Measurements from ENCODE around the gene B3GALT2. TPM values are rescaled to one million over a fixed set of nuclear protein-coding genes. Genes with fewer than 3 reads are reported as not detected.

Gene B3GALT2
- total RNA-seq, 1 donor from 2014 or later, result 6.8 TPM

DNA sequence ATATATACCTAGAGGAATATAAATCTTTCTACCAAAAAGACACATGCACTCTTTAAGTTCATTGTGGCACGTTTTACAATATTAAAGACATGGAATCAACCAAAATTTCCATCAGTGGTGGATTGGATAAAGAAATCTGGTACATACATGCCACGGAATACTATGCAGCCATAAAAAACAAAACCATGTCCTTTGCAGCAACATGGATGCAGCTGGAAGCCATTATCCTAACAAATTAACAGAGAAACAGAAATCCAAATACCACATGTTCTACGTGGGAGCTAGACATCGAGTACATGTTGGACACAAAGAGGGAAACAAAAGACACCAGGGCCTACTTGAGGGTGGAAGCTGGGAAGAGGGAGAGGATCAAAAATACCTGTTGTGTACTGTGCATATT lies 33.0 kb upstream of the B3GALT2 start:
- Histone ChIP-seq H3K27me3 (no peaks in the 10 kb centered on the region), H3K27ac (no peak overlapping the region), H3K36me3 (peaks cover 14% of the 10 kb centered on the region), H3K4me1 (no peaks in the 10 kb centered on the region), H3K9me3 (no peaks in the 10 kb centered on the region), H3K4me3 (no peak overlapping the region)
- DNase-seq (no peak), ATAC-seq (no peak)
- intact Hi-C loops (cut with DNase I), result no loop called here
- TF ChIP-seq, protein P1, sequence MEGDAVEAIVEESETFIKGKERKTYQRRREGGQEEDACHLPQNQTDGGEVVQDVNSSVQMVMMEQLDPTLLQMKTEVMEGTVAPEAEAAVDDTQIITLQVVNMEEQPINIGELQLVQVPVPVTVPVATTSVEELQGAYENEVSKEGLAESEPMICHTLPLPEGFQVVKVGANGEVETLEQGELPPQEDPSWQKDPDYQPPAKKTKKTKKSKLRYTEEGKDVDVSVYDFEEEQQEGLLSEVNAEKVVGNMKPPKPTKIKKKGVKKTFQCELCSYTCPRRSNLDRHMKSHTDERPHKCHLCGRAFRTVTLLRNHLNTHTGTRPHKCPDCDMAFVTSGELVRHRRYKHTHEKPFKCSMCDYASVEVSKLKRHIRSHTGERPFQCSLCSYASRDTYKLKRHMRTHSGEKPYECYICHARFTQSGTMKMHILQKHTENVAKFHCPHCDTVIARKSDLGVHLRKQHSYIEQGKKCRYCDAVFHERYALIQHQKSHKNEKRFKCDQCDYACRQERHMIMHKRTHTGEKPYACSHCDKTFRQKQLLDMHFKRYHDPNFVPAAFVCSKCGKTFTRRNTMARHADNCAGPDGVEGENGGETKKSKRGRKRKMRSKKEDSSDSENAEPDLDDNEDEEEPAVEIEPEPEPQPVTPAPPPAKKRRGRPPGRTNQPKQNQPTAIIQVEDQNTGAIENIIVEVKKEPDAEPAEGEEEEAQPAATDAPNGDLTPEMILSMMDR (IDR thresholded peaks at IDR 0.05), result no peak

DNA sequence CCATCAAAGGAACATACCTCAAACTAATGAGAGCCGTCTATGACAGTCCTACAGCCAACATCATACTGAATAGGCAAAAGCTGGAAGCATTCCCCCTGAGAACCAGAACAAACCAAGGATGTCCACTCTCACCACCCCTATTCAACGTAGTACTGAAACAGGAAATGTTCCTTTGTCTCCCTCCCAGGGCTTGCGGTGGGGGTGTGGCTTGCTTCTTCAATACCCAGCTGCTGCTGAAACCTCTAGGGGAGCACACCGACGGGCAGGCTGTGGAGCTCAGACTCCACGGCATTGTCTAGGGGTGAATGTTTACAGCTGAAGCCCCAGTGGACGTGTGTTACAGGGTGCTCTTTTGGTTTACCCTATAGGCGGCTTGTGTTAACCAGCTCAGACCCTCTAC lies 30.5 kb upstream of the B3GALT2 start:
- Histone ChIP-seq H3K36me3 (peaks cover 14% of the 10 kb centered on the region), H3K9me3 (no peaks in the 10 kb centered on the region), H3K4me3 (no peak overlapping the region), H3K4me1 (no peaks in the 10 kb centered on the region), H3K27me3 (no peaks in the 10 kb centered on the region), H3K27ac (no peak overlapping the region)
- peak; percentile 66 for ATAC-seq
- DNase-seq, result no peak
- TF ChIP-seq, protein P1 (IDR thresholded peaks at IDR 0.05), result no peak
- intact Hi-C loops (cut with DNase I), result no loop called here

DNA sequence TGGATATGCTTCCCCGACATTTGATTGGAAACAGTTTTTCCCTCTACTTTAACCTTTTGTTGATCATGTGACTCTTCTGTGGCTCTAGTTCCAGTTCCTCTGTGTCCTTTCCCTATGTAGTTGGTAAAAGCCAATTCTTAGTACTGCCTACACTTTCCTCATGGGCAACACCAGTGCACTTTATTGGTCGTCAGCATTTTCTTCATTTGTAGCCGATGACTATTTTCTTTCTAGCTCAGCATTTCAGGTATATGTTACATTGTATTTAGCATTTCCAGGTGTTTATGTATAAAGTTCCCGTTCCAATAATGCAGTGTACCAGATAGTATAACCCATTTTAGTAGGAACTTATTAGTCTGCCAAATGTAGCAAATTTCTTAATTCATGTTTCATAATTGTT lies 27.6 kb upstream of the B3GALT2 start:
- no peaks in the 10 kb centered on the region for H3K9me3 ChIP-seq
- H3K4me3 ChIP-seq, result no peak overlapping the region
- peaks cover 14% of the 10 kb centered on the region for H3K36me3 ChIP-seq
- H3K4me1 ChIP-seq, result no peaks in the 10 kb centered on the region
- H3K27ac ChIP-seq, result no peak overlapping the region
- intact Hi-C loops (cut with DNase I), result no loop called here
- ATAC-seq, result no peak
- DNase-seq, result no peak
- TF ChIP-seq, protein P1 (IDR thresholded peaks at IDR 0.05), result no peak
- H3K27me3 ChIP-seq, result no peaks in the 10 kb centered on the region

DNA sequence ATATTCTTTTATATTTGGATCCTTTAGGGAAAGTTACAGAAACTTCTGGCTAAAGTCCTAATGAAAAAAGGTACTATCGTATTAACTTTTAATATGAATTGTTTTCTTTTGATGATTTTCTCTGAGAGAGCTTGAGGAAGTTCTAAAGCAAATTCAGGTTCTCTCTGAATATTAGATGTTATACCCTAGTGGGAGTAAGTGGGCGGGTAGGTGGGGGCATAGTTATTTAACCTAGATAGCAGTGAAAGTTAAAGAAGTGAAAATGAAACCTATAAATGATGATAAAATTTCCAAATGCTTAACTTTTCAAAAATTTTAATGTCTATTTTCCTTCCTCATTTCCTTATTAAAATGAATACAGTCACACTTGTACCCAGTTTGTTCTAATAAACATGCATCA lies 26.2 kb upstream of the B3GALT2 start:
- ATAC-seq (no peak), DNase-seq (no peak)
- Histone ChIP-seq H3K4me1 (no peaks in the 10 kb centered on the region), H3K36me3 (peaks cover 14% of the 10 kb centered on the region), H3K4me3 (no peak overlapping the region), H3K9me3 (no peaks in the 10 kb centered on the region), H3K27ac (no peak overlapping the region), H3K27me3 (no peaks in the 10 kb centered on the region)
- TF ChIP-seq, protein P1 (IDR thresholded peaks at IDR 0.05), result no peak
- intact Hi-C loops (cut with DNase I), result no loop called here

DNA sequence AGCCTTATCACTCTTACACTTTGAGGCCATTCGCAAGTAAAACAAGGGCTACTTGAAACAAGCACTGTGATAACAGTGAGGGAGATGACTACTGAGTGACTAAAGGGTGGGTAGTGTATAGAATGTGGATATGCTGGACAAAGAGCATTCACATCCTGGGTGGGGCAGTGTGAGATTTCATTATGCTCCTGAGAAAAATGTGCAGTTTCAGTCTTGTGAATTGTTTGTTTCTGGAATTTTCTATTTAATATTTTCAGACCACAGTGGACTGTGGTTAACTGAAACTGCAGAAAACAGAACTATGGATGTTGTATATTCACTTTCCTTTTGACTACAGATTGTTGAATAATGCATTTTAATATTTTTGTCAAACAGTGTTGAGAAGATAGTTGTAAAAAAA lies 25.1 kb upstream of the B3GALT2 start:
- no peak overlapping the region for H3K4me3 ChIP-seq
- intact Hi-C loops (cut with DNase I), result no loop called here
- DNase-seq, result no peak
- H3K27ac ChIP-seq, result no peak overlapping the region
- H3K36me3 ChIP-seq, result peaks cover 11% of the 10 kb centered on the region
- H3K27me3 ChIP-seq, result no peaks in the 10 kb centered on the region
- TF ChIP-seq, protein P1 (IDR thresholded peaks at IDR 0.05), result no peak
- no peaks in the 10 kb centered on the region for H3K4me1 ChIP-seq
- ATAC-seq, result peak; percentile 45
- no peaks in the 10 kb centered on the region for H3K9me3 ChIP-seq

DNA sequence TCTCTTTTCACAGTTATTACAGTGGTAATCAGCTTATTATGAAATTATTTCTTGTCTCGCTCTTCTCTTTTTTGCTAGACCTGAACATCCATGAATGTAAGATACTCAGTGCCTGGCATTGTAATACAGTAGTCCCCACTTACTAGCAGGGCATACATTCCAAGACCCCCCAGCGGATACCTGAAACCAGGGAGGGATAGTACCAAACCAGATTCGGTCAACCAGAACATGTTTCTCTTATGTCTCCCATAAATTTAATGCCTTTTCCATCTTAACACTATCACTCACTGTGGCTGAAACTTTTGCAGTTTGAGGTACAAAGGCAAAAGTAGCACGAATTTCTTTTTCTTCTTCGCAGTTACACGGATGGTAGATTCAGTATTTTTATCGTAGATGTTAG lies 24.6 kb upstream of the B3GALT2 start:
- H3K4me3 ChIP-seq, result no peak overlapping the region
- peaks cover 6% of the 10 kb centered on the region for H3K36me3 ChIP-seq
- H3K9me3 ChIP-seq, result no peaks in the 10 kb centered on the region
- intact Hi-C loops (cut with DNase I), result no loop called here
- H3K27me3 ChIP-seq, result no peaks in the 10 kb centered on the region
- H3K27ac ChIP-seq, result no peak overlapping the region
- ATAC-seq, result no peak
- DNase-seq, result no peak
- TF ChIP-seq, protein P1 (IDR thresholded peaks at IDR 0.05), result no peak
- no peaks in the 10 kb centered on the region for H3K4me1 ChIP-seq
